CD4-positive, alpha-beta T cell treated with Interleukin-15 for 1 hour (primary cell): ENCODE data around the gene AMACR.
"Not testable (repeated sequence)": the region's sequence is repeated elsewhere in the genome, so short reads cannot be mapped to it uniquely, and the experiment has no call there.

Experiments
- DNase-seq: peaks from one replicate; pipeline ENCODE4 v3.0.0-alpha.2; 2020

The AMACR gene

DNA sequence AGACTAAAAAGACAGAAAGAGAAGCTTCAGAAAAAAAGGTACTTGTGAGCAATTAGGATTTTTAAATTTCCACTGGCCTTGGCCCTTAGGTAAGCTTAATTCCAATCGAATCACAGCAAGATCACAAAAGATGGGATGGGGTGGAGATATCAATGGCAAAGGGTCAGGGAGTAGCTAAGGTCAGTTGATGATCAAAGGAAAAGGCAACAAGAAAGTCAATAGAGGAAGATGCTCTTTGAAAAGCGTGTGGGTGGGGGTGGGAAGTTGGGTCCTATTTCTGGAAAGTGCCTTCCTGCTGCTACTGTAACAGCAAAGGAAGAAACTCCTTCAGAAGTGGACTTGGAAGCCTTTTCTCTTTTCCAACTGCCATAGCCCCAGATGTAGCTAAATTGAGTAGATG, 27.9 kb upstream of the AMACR start:
- no peak for DNase-seq

DNA sequence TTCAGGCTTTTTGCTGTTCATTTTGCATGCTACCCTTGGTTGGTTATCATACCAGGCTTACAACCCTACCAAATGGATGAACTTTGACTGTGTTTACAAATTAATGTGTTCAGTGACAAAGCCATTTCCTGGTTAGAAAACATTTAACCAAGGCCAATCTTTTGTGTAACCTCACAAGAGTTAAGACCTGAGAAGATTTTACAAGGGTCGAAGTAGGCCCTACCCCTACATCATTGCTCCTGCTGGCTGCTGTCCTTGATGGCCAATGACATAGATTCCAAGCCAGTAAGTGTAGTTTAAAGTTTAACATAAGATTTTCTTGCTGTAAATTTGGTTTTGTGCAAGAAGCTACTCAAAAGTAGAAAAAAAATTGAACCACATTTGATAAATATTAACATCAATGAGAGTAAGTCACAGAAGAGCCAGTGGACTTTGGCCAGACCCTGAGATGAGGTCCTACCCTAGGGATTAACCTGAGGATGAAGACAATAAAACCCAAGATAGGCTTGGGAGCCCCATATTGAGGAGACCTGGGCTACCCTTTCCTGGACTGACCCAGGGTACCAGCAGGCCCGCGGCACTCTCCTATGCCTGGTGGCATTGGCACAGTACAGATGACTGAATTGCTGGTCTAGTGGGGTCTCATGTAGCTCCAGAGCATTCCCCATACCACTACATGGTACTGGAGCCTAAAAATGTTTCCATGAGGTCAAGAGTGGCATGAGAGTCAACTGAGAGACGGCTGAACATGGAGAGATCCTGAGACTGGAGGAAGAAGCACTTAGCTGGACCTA, 26.9 kb upstream of the AMACR start:
- no peak for DNase-seq

DNA sequence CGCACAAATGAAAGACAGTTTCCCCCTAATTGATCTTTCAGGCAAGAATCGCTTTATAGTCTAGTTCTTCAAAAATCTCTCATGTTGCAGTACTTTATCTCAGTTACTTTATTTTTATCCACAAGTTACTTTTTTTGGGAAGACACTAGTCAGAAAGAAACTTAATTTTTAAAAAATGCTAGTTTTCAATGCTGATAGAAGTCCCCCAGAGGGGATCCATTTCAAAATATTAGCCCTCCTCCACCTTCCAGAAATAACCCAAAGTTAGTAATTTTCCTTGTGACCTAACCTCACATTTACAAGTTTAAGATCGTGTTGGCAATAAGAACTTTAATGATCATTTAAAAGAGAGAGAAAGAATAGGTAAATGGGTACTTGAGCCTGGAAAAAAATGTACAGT, 24.1 kb upstream of the AMACR start:
- DNase-seq: no peak

DNA sequence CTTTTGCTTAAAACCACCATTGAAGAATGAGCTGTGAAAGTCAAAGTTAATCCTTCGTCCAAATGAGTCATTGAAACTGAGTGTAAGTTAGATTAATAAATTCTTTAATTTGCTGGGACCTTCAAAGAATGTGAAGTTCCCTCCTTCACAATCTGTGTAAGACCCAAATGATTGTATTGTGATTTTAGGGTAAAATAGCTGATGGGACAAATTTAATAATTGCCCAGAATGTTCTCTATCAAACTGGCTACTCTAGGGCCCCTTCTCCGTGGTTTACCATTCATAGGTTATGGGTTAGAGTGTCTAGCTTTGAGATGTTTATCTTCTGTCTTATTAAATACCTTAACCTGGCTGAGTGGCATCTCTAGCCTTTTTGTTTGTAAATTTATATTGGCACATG, 23.3 kb upstream of the AMACR start:
- no peak for DNase-seq

DNA sequence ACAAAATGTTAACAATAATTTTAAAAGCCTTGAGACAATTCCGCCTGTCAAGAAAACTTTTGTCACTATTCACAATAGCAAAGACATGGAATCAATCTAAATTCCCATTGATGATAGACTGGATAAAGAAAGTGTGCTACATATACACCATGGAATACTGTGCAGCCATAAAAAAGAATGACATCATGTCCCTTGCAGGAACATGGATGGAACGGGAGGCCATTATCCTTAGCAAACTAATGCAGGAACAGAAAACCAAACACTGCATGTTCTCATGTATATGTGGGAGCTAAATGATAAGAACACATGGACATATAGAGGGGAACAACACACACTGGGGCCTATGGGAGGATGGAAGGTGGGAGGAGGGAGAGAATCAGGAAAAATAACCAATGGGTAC, 22.7 kb upstream of the AMACR start:
- DNase-seq: not testable (repeated sequence)

DNA sequence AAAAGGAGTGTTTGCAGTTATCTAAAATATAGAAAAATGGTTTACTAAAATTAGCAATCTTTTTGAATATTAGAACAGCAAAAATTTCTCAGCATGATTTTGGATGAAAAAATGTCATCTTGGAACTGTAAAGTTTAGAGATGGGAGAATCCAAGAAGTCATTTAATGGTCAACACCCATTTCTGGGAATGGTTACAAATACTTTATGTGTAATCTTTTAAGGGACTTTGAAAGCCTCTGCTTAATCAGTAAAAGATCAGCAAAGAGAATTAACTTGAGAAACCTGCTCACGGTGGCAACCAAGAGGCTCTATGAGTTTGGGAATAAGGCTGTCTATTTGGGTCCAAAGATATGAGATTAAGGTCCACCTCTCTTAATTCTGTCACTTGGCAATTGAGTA, 22.2 kb upstream of the AMACR start:
- DNase-seq: no peak

DNA sequence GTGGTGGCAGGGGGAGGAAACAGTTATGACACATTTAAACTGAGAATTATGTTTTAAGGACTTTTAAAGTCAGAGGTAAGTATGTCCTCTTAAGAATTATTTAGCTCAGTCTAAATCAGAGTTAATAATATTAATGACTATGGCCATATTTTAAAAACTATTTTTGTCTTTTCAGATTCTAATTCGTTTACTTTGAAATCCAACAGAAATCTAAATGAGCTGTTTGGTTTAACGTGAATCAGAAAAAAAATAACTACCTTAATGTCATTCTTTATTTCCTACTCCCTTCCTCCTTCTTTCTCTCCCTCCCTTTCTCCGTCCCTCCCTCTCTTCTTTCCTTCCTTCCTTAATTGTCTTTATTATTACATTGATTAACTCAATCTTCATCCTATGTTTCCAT, 20.5 kb upstream of the AMACR start:
- no peak for DNase-seq

DNA sequence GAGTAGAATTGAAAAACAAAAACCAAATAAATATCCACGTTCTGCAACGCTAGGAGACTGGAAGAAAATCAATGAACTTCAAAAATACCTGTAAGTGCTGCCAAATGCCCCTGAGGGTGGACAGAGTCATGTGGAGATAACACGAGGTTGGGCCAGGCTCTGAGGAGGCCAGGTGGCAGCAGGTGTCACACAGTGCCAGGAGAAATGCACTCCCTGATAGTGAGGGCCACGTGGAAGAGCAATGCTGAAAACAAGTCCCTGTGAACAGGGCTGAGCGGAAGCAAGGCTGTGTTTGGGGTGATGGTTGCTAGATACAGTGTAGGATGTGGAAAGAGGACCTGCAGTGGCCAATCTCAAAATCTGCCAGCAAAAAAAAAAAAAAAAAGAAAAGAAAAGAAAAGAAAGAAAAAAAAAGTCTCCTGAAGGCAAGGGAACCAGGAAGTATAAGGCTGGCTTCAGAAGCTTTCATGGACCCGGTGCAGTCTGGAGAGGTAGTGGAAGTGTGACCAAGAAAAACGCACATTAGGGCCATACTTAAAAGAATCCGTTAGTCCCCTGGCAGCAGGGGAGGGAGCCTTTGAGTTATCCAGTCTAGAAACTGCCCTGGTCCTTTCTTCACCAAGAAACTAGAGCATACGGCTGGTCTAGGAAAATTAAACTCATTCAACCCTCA, 18.4 kb upstream of the AMACR start:
- no peak for DNase-seq

DNA sequence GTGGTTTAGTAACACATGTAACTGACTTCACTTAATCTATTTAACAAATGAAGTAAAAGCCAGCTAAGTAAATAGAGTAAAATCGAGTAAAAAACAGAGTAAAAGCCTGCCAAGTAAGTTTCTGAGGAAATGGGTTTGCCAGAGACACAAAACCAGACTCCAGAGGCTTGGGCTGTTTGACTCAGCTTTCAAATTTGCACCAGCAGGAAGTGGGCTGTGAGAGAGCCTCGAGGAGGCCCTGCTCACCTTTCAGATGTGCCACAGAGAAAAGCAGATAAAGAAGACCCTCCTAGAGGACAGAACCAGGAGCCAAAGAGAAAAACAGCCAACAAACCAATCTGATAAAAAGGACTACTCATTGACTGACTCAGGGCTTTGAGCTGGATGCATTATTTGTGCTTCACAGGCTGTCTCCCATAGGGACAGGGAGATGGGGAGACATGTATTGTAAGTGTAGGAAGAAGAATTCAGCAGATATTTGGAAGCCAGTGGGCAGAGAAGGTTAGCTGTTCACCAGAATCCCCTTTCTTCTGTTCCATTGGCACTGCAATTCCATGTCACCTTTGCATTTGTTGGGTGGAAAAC, 14.4 kb upstream of the AMACR start:
- DNase-seq: no peak

DNA sequence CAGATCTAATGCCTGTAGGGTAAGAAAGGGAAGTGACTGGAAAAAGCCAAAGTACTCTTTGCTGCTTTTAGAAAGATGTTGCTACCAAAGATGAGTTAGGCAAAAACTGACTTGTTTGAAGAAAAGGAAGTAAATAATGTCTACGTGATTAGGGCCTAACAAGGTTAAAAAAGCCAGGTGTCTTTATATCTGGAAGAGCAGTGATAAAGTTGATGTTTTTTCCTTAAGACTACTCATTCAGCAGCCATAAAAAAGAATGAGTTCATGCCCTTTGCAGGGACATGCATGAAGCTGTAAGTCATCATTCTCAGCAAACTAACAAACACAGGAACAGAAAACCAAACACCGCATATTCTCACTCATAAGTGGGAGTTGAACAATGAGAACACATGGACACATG, 13.5 kb upstream of the AMACR start:
- no peak for DNase-seq

DNA sequence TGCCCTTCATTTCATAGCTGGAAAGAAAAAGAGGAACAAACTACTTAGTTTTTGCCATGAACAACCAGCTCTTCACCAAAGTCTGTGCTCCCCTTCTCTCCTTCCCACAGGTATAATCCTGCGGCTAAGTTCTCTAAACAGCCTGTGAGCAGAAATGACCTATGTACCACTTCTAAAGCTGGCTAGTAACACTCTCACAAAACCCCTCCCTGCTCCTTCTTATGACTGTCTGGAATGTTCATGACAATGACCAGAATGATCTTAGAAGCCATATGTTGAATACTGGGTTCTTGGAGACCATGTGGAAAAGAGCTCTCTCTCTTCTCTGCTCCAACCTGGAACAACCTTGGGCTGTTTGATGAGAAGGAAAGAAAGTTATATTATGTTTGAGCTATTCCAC, 12.9 kb upstream of the AMACR start:
- no peak for DNase-seq

DNA sequence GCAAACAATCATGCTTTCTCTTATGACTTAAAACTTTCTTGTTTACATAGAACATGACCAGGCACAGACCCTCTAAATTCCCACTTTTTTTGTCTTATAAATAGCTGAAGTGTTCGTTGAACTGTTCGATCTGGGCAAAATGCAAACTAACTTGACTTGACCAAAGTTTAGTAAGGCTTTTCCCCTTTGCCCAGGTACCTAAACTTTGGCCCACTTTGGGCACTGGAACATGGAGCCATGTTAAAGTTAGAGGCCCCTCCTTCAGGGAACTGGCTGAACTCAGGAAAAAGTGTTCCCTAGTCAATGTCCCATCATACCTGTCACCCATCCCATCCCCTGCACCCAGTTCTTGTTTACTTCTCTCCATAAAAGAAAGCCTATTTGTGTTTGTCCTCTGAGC, 9.4 kb upstream of the AMACR start:
- no peak for DNase-seq

DNA sequence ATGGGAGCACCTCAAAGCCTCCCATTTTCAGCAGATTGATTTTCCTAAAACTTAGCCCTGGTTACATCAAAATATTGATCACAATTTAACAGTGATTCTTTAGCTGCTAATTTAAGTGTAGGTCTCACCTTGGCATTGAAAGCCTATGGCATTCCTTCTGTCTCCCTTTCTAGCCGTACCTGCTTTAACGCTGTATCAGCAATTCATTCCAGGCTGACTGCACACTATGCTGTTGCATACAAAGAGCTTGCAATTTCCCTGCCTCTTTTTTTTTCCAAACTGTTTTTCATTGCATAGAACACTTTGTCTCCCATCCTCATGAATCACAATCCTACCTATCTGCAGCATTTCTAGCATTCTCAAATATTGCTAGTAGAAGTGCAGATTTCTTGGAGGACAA, 8.9 kb upstream of the AMACR start:
- no peak for DNase-seq

DNA sequence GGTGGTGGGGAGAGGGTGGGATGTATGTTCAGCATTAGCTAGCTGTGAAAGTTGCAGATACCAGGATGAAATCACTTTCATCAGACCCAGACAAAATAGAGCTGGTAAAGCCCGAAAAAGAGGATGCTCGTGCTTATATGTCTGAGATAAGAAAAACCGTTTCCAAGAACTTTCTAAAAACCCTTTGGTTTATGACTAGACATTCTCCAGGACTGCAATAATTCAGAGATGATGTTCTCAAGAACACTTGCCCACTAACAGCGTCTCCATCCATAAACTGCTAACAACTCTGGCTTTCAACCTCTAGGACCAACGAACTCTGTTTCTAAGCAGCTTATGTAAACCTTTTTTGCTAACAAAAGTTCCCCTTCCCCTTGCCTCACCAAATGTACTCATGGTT, 8.4 kb upstream of the AMACR start:
- no peak for DNase-seq

DNA sequence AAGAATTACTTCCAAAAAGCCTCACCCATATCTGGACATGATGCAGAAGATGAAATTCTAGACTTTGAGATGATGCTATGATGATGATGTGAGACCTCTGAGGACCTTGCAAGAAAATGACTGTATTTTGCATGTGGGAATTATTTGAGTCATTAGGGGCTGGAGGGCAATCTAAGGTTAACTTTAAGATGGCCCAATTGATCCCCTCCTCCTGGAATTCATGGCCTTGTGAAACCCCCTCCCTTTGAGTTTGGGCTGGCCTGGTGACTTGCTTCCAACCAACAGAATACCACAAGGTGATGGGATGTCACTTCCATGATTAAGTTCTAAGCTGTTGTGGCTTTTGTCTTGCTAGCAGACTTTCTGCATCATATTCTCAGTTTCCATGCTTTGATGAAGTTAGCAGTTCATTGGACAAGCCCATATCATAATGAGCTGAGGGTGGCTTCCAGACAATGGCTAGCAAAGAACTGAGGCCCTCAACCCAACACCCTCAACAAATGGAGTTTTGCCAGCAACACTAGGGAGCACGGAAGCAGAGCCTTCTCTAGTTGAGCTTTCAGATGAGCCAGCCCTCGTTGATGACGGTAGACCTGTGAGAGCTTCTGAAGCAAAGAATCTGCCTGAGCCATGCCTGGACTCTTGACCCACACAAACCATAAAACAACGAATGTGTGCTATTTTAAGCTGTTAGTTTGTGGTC, 7.4 kb upstream of the AMACR start:
- no peak for DNase-seq

DNA sequence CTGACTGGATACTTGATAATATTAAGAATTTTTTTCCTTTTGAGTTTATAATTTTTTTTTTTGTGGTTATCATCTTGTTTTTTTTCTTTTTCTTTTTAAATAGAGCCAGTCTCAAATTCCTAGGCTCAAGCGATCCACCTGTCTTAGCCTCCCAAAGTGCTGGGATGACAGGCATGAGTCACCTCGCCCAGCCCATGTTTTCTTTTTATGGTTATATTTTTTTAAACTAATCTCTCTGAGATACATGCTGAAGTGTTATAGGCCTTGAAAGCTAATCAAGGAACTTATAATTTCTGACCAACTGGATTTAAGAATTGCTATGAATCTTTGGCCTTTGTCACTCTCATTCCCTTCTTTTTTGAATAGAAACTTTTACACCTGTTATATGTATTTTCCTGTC, 6.8 kb upstream of the AMACR start:
- no peak for DNase-seq

DNA sequence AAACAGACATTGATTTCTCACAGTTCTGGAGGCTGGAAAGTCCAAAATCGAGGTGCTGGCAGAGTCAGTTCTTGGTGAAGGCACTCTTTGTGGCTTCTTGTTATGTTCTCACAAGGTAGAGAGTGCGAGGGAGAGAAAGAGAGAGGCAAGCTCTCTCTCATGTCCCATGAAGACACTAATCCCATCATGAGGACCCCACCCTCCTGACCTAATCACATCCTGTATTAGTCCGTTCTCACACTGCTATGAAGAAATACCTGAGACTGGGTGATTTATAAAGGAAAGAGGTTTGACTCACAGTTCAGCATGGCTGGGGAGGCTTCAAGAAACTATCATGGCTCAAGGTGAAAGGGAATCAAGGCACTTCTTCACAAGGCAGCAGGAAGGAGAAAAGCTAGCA, 5.7 kb upstream of the AMACR start:
- no peak for DNase-seq

DNA sequence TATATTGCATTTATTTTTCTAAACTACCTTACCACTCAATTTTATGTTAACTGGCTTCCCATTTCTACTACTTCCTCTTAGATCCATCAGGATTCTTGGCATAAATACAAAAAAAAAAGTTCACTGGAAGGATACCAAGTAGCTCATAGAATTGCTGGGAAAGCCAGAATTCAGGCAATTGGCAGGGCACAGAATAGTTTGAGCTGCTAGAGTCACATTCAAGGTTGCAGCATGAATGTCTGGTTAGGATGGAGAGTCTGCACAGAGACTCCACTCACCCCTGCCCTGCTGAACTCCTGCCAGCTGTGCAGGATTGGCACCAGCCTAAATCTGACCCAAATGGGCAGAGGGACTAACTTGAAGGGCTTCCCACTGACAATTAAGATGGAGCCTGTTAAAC, 4.9 kb upstream of the AMACR start:
- DNase-seq: no peak

DNA sequence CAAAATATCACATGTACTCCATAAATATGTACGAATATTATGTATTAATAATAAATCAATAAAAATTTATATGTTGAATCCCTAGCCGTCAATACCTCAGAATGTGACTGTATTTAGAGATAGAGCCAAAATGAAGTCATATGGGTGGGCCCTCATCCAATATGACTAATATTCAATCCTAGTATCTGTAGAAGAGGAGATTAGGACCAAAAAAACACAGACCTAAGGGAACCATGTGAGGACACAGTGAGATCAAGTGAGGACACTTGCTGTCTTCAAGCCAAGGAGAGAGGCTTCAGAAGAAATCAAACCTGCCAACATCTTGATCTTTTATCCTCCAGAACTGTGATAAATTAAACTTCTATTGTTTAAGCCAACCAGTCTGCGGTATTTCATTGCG, 3.7 kb upstream of the AMACR start:
- DNase-seq: no peak

DNA sequence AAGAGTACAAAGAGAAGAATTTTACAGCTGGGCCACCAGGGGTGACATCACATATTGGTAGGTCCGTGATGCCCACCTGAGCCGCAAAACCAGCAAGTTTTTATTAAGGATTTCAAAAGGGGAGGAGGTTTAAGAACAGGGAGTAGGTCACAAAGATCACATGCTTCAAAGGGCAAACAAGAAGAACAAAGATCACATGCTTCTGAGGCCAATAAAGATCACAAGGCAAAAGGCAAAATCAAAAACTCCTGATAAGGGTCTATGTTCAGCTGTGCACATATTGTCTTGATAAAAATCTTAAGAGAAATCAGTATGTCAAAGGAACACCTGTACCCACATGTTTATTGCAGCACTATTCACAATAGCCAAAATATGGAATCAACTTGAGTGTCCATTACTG, 2.3 kb upstream of the AMACR start:
- not testable (repeated sequence) for DNase-seq

DNA sequence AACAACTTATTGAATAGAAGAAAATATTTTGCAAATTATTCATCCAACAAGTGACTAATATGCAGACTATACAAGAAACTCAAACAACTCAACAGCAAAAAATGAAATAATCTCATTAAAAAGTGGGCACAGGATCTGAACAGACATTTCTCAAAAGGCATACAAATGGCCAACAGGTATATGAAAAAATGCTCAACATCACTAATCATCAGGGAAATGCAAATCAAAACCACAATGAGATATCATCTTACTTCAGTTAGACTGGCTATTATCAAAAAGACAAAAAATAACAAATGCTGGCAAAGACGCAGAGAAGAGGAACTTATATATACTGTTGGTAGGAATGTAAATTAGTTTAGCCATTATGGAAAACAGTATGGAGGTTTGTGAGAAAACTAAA, 1.8 kb upstream of the AMACR start:
- no peak for DNase-seq

DNA sequence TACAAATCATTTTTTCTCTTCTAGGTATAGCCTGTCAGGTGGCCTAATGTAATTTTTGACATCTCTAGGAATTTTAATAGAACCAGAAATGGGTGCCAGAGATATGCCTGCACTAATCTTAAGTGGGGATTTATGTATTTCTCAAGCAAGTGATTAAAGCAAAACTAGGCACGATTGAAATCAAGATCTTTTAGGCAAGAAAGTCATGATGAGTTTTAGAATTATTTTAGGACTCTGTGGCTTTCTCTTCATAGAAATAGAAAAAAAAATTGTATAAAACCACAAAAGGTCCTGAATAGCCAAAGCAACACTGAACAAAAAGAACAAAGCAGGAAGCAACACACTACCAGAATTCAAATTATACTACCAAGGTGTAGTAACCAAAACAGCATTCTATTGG, 952 bp upstream of the AMACR start:
- no peak for DNase-seq

DNA sequence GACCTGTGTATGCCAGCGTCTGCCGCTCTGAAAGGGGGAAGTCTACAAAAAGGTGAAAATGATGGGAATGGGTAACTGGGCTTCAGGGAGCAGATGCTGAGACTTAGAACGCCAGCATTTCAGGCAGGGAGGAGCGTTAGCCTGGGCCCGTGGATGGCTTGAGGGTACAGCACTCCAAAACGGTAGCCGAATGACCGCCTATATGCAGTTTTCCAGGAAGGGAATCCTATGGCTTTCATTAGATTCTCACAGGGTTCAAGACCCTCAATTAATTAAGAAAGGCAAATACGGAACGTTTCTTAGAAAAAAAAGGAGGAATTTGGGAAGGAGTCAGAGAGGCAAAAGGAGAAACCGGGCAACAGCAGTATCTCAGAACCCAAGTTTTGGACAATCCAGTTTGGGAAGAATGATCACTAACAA, 639 bp downstream of the AMACR start:
- no peak for DNase-seq

DNA sequence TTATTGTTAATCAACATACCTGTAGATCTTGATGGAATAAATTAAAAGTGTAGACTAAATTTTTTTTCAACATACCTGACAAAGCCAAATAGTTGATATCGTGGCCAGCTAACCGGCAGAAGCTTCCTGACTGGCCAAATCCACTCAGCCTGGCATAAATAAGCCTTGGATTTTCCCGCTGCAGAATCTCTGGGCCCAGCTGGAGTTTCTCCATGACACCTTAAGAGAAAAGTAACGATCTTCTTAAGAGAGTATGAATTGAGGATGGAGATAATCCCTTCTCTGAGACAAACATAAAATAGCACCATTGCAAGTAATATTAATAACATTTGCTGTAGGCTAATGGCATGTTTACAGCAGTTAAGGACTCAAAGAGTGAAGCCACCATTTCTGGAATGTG, 2.2 kb downstream of the AMACR start:
- no peak for DNase-seq
